ENCODE measurements around the gene CCDC192.
"Not testable (repeated sequence)": the region's sequence is repeated elsewhere in the genome, so short reads cannot be mapped to it uniquely, and the experiment has no call there.

The CCDC192 gene

DNA sequence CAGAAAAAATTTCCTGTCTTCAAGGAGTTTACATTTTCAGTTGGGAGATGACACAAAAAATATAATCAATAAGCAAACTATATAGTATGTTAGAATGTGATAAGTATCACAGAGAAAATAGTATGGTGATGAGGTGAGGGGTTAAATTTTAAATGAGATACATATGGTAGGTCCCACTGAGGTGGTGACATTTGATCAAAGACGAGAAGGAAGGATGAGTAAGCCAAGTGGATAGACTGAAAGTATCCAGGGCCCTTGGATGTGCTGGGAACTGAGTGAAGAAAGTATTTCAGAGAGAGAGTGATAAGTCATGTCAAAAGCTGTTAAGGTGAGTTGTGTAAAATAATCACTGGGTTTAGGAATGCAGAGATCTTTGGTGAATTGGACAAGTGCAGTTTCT, 3.5 kb downstream of the CCDC192 start:
- ATAC-seq, result no peak
- TF ChIP-seq PPARA (CRISPR knock-in tag; IDR thresholded peaks at IDR 0.05; ENCODE audit: borderline replicate concordance) (no peak), ZFP3 (CRISPR knock-in tag; IDR thresholded peaks at IDR 0.05) (no peak), OSR1 (CRISPR knock-in tag; IDR thresholded peaks at IDR 0.05) (no peak), SNAI2 (CRISPR knock-in tag; IDR thresholded peaks at IDR 0.05) (no peak), ESRRG (CRISPR knock-in tag; IDR thresholded peaks at IDR 0.05) (no peak), ZC3H10 (CRISPR knock-in tag; IDR thresholded peaks at IDR 0.05) (no peak), ZNF8 (CRISPR knock-in tag; IDR thresholded peaks at IDR 0.05) (no peak), TOX (CRISPR knock-in tag; IDR thresholded peaks at IDR 0.05; ENCODE audit: borderline replicate concordance) (no peak), TCF4 (CRISPR knock-in tag; IDR thresholded peaks at IDR 0.05; ENCODE audit: borderline replicate concordance) (no peak), GLIS3 (CRISPR knock-in tag; IDR thresholded peaks at IDR 0.05) (no peak), PATZ1 (CRISPR knock-in tag; IDR thresholded peaks at IDR 0.05; ENCODE audit: borderline replicate concordance) (no peak), POU6F1 (CRISPR knock-in tag; IDR thresholded peaks at IDR 0.05; ENCODE audit: borderline replicate concordance, low read depth) (no peak), ZNF565 (CRISPR knock-in tag; conservative IDR thresholded peaks at IDR 0.05; ENCODE audit: low read depth) (no peak), CREB5 (CRISPR knock-in tag; IDR thresholded peaks at IDR 0.05; ENCODE audit: low read depth) (no peak), BACH2 (CRISPR knock-in tag; IDR thresholded peaks at IDR 0.05; ENCODE audit: borderline replicate concordance) (no peak), TSHZ2 (CRISPR knock-in tag; IDR thresholded peaks at IDR 0.05) (no peak), ISL1 (CRISPR knock-in tag; IDR thresholded peaks at IDR 0.05) (no peak), ARNTL (CRISPR knock-in tag; IDR thresholded peaks at IDR 0.05; ENCODE audit: borderline replicate concordance, low read depth) (no peak), ZNF70 (CRISPR knock-in tag; IDR thresholded peaks at IDR 0.05) (no peak)

DNA sequence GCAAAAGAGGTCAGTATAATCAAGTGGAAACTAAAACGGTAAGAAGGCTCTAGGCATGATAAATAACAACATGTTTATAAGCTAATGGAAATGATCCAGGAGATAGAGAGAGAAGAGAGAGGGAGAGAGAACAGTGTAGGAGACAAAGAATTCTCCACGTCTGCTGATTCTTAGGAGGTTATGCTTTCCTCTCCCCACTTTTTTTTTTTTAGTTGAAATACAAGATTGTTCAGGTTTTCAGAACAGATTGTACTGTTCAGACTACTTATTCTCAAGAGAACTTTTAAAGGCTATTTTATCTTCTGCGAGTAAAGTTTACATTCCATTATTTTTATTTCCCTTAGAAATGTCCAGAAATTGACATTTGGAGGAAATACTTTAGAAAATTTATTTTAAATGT, 4.0 kb downstream of the CCDC192 start:
- no peak for TF ChIP-seq BACH2 (CRISPR knock-in tag; IDR thresholded peaks at IDR 0.05; ENCODE audit: borderline replicate concordance)
- no peak for ATAC-seq

DNA sequence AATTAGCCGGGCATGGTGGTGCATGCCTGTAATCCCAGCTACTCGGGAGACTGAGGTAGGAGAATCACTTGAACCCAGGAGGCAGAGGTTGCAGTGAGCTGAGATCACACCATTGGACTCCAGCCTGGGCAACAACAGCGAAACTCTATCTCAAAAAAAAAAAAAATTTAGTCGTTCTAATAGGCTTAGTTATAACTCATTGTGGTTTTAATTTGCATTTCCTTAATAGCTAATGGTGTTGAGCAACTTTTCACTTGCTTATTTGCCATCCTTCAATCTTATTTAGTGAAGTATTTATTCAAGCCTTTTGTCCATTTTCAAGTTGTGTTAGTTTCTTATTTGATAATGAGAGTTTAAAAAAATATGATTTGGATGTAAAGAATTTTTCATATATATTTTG, 9.9 kb downstream of the CCDC192 start:
- not testable (repeated sequence) for ATAC-seq

GRCh38 chr5:127718181-127718580, 15.0 kb downstream of the CCDC192 start:
- TF ChIP-seq OSR1 (CRISPR knock-in tag; IDR thresholded peaks at IDR 0.05) (no peak), ZNF70 (CRISPR knock-in tag; IDR thresholded peaks at IDR 0.05) (no peak), ZNF8 (CRISPR knock-in tag; IDR thresholded peaks at IDR 0.05) (no peak), TSHZ2 (CRISPR knock-in tag; IDR thresholded peaks at IDR 0.05) (no peak), ESRRG (CRISPR knock-in tag; IDR thresholded peaks at IDR 0.05) (no peak), PPARA (CRISPR knock-in tag; IDR thresholded peaks at IDR 0.05; ENCODE audit: borderline replicate concordance) (no peak), TCF4 (CRISPR knock-in tag; IDR thresholded peaks at IDR 0.05; ENCODE audit: borderline replicate concordance) (no peak), CREB5 (CRISPR knock-in tag; IDR thresholded peaks at IDR 0.05; ENCODE audit: low read depth) (no peak), POU6F1 (CRISPR knock-in tag; IDR thresholded peaks at IDR 0.05; ENCODE audit: borderline replicate concordance, low read depth) (no peak), ISL1 (CRISPR knock-in tag; IDR thresholded peaks at IDR 0.05) (no peak), SNAI2 (CRISPR knock-in tag; IDR thresholded peaks at IDR 0.05) (no peak), ZNF565 (CRISPR knock-in tag; conservative IDR thresholded peaks at IDR 0.05; ENCODE audit: low read depth) (no peak), ZFP3 (CRISPR knock-in tag; IDR thresholded peaks at IDR 0.05) (no peak)
- no peak for ATAC-seq

Data from SK-N-SH treated with all-trans-retinoic acid at 6 μM for 48 hours (cell line).